Measurements from ENCODE around the gene NEDD4L. TPM values are rescaled to one million over a fixed set of nuclear protein-coding genes. Genes with fewer than 3 reads are reported as not detected.

The NEDD4L gene
- total RNA-seq, 1 donor from 2014 or later = 209 TPM

DNA sequence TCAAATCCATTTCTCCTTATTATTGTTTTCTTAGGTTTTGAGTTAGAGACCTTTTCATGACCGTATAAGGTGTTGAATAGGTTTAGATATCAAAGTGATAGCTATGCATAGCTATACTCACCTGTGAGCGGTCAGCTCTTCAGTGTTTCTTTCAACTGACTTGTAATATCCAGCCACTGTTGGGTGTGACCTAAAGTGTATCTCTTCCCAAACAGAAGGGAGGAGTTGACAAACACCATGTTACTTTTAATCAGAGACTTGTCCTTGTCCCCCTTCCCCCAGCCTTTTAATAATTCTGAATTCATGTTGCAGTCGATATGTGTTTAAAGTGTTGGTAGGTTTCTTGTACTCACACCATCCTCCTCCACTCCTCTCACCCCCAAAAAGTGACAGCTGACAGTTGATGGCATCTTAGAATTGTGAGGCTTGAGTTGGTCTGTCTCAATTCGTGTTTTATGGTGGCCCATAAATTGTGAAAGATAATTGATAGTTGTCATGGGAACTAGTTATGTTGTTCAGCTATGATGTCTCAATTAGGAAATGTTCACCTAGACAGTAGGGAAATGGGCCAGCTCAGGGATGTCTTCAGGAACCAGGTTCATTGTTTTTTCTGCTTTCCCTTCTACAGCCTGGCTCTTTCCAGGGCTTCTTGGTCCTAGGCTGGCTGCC is 12.0 kb downstream of the NEDD4L start:
- Mint-ChIP-seq H3K36me3 (ENCODE audit: unreplicated experiment) (no peaks in the 10 kb centered on the region), H3K27me3 (ENCODE audit: unreplicated experiment) (no peaks in the 10 kb centered on the region), H3K9me3 (ENCODE audit: unreplicated experiment) (peaks cover 6% of the 10 kb centered on the region), H3K4me3 (ENCODE audit: unreplicated experiment) (no peak overlapping the region), H3K4me1 (ENCODE audit: low read depth, unreplicated experiment) (peaks cover 16% of the 10 kb centered on the region), H3K27ac (ENCODE audit: unreplicated experiment) (no peak overlapping the region)
- TF ChIP-seq, protein P1, sequence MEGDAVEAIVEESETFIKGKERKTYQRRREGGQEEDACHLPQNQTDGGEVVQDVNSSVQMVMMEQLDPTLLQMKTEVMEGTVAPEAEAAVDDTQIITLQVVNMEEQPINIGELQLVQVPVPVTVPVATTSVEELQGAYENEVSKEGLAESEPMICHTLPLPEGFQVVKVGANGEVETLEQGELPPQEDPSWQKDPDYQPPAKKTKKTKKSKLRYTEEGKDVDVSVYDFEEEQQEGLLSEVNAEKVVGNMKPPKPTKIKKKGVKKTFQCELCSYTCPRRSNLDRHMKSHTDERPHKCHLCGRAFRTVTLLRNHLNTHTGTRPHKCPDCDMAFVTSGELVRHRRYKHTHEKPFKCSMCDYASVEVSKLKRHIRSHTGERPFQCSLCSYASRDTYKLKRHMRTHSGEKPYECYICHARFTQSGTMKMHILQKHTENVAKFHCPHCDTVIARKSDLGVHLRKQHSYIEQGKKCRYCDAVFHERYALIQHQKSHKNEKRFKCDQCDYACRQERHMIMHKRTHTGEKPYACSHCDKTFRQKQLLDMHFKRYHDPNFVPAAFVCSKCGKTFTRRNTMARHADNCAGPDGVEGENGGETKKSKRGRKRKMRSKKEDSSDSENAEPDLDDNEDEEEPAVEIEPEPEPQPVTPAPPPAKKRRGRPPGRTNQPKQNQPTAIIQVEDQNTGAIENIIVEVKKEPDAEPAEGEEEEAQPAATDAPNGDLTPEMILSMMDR (IDR thresholded peaks at IDR 0.05; ENCODE audit: partially characterized antibody, unreplicated experiment) = no peak
- DNase-seq = no peak

DNA sequence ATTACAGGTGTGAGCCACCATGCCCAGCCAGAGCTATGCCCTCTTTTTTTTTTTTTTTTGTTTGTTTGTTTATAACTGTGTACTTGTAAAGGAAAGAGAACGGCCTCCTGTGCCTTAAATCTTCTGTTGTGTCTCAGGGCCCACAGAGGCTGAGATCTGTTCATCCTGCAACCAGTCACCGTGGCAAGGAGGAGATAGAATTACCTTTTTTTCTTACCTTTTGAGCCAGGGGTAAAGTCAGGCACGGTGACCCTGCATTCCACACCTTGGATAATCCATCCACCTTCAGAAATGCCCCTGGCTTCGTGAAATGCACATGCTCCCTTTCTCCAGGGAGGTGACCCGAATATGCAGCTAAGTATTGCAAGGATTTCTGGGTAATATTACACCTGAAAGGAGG is 12.8 kb downstream of the NEDD4L start:
- peaks cover 6% of the 10 kb centered on the region for H3K9me3 Mint-ChIP-seq (ENCODE audit: unreplicated experiment)
- no peak for DNase-seq
- H3K4me1 Mint-ChIP-seq (ENCODE audit: low read depth, unreplicated experiment) = peaks cover 19% of the 10 kb centered on the region
- H3K36me3 Mint-ChIP-seq (ENCODE audit: unreplicated experiment) = no peaks in the 10 kb centered on the region
- no peak overlapping the region for H3K27ac Mint-ChIP-seq (ENCODE audit: unreplicated experiment)
- no peak overlapping the region for H3K4me3 Mint-ChIP-seq (ENCODE audit: unreplicated experiment)
- TF ChIP-seq, protein P1 (IDR thresholded peaks at IDR 0.05; ENCODE audit: partially characterized antibody, unreplicated experiment) = no peak
- no peaks in the 10 kb centered on the region for H3K27me3 Mint-ChIP-seq (ENCODE audit: unreplicated experiment)

DNA sequence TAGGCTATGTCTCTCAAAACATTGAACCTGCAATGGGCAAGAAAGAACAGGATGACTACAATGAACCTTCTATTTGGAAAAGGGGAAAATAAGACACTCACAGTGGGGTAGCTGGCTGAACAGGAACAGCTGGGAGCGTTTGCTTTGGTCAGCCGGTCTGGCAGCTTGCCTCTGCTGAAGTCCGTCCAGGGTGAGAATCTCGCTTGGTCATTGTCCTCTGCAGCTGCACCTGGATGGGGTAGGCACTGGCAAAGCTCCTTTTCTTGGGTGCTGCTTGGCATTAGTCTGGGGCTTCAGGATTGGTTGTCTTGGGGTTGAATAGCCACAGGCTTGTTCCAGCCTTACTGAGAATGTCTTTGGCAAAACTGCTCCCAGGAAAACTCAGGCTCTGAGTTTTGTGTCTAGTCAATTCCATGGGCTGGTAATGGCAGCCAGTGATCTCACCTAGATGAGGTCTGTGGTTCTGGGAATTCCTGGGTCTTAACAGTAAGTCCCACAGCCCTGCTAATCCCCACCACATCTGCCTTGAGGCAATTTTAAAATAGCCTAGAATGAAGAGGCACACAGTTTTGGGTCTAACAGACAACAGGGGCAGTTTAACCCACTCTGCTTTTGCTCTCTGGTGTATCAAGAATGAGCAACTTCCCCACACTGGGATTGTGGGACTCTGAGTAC is 13.4 kb downstream of the NEDD4L start:
- Mint-ChIP-seq H3K4me1 (ENCODE audit: low read depth, unreplicated experiment) (peaks cover 15% of the 10 kb centered on the region), H3K27ac (ENCODE audit: unreplicated experiment) (no peak overlapping the region), H3K27me3 (ENCODE audit: unreplicated experiment) (no peaks in the 10 kb centered on the region), H3K4me3 (ENCODE audit: unreplicated experiment) (no peak overlapping the region), H3K9me3 (ENCODE audit: unreplicated experiment) (peaks cover 6% of the 10 kb centered on the region), H3K36me3 (ENCODE audit: unreplicated experiment) (no peaks in the 10 kb centered on the region)
- TF ChIP-seq, protein P1 (IDR thresholded peaks at IDR 0.05; ENCODE audit: partially characterized antibody, unreplicated experiment) = no peak
- no peak for DNase-seq

DNA sequence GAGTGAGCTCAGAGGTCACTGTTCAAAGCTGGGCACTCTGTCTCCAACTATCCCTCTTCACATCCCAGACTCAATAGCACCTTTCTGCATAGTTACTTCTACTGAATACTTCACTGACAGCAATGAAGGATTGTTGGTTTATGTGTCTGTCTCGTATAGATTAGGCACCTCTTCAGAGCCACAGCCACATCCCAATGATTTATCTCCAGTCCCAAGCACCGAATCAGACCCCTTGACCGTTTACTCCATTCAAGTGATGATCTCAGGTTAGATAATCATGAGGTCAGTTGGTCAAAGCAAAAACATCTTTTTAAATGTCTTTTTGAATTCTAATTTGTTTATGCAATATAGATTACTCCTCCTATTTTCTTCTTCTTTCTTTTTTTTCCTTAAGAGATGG is 14.7 kb downstream of the NEDD4L start:
- Mint-ChIP-seq H3K27me3 (ENCODE audit: unreplicated experiment) (no peaks in the 10 kb centered on the region), H3K27ac (ENCODE audit: unreplicated experiment) (peak overlapping the region; percentile 62), H3K4me1 (ENCODE audit: low read depth, unreplicated experiment) (peaks cover 15% of the 10 kb centered on the region), H3K36me3 (ENCODE audit: unreplicated experiment) (no peaks in the 10 kb centered on the region), H3K9me3 (ENCODE audit: unreplicated experiment) (peaks cover 6% of the 10 kb centered on the region), H3K4me3 (ENCODE audit: unreplicated experiment) (no peak overlapping the region)
- DNase-seq = no peak
- TF ChIP-seq, protein P1 (IDR thresholded peaks at IDR 0.05; ENCODE audit: partially characterized antibody, unreplicated experiment) = no peak

DNA sequence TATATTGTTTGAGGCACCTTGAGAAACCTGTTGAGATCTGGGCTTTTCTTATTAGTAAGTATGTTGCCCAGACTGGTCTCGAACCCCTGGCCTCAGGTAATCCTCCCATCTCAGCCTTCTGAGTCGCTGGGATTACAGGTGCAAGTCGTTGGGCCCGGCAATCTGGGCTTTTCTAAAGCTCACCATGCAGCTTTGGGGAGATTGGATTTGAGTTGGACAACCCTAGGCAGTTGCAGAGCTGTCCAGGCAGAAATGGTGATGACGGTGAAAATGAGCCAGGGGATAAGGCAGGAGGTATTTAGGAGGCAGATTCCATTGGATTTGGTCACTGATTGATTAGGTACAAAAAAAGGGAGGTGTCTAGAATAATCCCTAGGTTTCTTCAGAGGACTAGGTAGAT is 16.2 kb downstream of the NEDD4L start:
- H3K4me1 Mint-ChIP-seq (ENCODE audit: low read depth, unreplicated experiment) = peaks cover 15% of the 10 kb centered on the region
- H3K9me3 Mint-ChIP-seq (ENCODE audit: unreplicated experiment) = peaks cover 6% of the 10 kb centered on the region
- DNase-seq = no peak
- no peaks in the 10 kb centered on the region for H3K27me3 Mint-ChIP-seq (ENCODE audit: unreplicated experiment)
- no peak overlapping the region for H3K4me3 Mint-ChIP-seq (ENCODE audit: unreplicated experiment)
- H3K36me3 Mint-ChIP-seq (ENCODE audit: unreplicated experiment) = no peaks in the 10 kb centered on the region
- TF ChIP-seq, protein P1 (IDR thresholded peaks at IDR 0.05; ENCODE audit: partially characterized antibody, unreplicated experiment) = no peak
- H3K27ac Mint-ChIP-seq (ENCODE audit: unreplicated experiment) = no peak overlapping the region
